Measurements from ENCODE around the gene DKK3. TPM values are rescaled to one million over a fixed set of nuclear protein-coding genes. Genes with fewer than 3 reads are reported as not detected.

Gene DKK3
- total and polyA plus RNA-seq, 5 donors from 2014 or later = 0.25 to 4.6 (median 1.8) TPM; not detected in 1

DNA sequence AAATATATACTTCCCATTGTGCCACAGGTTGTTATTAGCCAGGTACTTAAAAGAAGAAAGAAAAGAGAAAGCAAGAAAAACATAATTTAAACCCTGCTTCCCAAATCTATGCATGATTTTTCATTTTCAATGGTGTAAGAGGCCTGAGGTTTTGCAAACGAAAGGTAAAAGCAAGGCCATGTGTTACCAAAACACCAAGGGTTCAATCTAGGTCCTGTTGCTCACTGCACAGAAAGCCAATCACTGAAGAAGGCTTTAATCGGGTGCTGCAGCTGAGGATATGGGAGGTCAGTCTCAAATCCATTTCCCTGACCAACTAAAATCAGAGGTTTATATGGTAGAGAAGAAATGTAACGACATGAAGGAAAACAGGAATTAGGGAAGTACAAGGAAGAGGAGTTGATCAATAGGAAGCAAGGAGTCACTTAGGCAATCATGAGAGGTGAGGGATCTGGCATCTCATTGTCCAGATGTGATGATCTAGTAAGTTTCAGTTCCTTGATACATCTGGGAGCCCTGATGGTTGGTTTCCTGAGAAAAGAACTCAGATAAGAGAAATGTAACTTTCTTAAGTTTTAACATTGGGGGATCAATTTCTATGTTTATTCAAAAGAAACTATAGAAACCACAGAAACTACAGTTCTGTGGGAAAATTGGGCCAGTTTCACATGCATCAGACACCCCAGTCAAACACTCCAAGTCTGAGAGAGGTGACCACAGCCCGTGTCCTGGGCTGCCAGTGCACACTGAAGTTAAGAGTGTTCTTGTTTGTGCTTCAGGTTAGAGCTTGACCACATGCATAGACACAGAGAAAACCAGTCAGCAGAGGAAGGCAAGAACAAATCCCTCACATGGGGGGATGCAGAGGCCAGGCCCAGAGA lies 18.1 kb upstream of the DKK3 start:
- Mint-ChIP-seq H3K27me3 (peaks cover 39% of the 10 kb centered on the region), H3K4me3 (no peak overlapping the region), H3K36me3 (no peaks in the 10 kb centered on the region), H3K4me1 (no peaks in the 10 kb centered on the region), H3K9me3 (peaks cover 0 to 9% (median 3%) of the 10 kb centered on the region in 7 donors), H3K27ac (no peak overlapping the region)
- ATAC-seq (ENCODE audit: low read depth in 2 of 2) (no peak), DNase-seq (no peak)
- Histone ChIP-seq H3K4me1 (ENCODE audit: control insufficient read depth, insufficient read depth, low read length, poor library complexity, severe bottlenecking) (no peaks in the 10 kb centered on the region), H3K27ac (ENCODE audit: insufficient read depth, low read length, poor library complexity, severe bottlenecking) (no peak overlapping the region), H3K4me3 (ENCODE audit: low read depth, low read length) (no peak overlapping the region), H3K27me3 (ENCODE audit: control insufficient read depth, insufficient read depth, low read length) (peaks cover 13% of the 10 kb centered on the region), H3K9me3 (ENCODE audit: control insufficient read depth in 2 of 2, low read length in 2 of 2) (no peaks in the 10 kb centered on the region), H3K36me3 (ENCODE audit: control insufficient read depth, insufficient read depth, low read length) (no peaks in the 10 kb centered on the region)

DNA sequence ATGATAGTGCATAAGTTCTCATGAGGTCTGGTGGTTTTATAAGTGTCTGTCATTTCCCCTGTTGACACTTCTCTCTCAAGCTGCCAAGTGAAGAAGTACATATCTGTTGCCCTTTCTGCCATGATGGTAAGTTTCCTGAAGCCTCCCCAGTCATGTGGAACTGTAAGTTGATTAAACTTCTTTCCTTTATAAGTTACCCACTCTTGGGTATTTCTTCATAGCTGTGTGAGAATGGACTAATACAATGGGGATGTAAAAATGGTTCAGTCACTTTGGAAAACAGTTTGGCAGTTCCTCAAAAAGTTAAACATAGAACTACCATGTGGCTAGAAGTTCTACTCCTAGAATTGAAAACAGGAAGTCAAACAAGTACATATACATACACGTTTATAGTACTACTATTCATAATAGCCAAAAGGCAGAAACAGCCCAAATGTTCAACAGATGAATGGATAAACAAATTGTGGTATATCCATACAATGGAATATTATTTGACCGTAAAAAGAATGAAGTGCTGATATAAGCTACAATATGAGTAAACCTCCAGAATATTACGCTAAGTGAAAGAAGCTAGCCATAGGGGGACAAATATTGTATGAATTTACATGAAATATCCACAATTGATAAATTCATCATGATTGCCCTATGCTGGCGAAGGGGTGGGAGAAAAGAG lies 16.0 kb upstream of the DKK3 start:
- peaks cover 0 to 9% (median 3%) of the 10 kb centered on the region in 7 donors for H3K9me3 Mint-ChIP-seq

DNA sequence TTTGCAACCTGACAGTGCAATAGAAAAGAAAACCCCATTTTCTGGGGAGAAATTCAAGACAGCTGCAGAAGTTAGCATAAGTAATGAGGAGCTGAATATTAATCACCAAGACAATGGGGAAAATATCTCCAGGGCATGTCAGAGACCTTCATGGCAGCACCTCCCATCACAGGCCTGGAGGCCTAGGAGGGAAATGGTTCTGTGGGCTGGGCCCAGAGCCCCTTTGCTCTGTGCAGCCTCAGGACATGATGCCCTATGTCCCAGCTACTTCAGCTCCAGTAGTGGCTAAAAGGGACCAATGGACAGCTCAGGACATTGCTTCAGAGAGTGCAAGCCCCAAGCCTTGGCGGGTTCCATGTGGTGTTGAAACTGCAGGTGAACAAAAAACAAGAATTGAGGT lies 14.6 kb upstream of the DKK3 start:
- H3K4me1 ChIP-seq (ENCODE audit: control insufficient read depth, insufficient read depth, low read length, poor library complexity, severe bottlenecking) = no peaks in the 10 kb centered on the region
- H3K36me3 Mint-ChIP-seq = no peaks in the 10 kb centered on the region
- no peak overlapping the region for H3K4me3 ChIP-seq (ENCODE audit: low read depth, low read length)
- no peak for ATAC-seq (ENCODE audit: low read depth in 2 of 2)
- H3K9me3 Mint-ChIP-seq = peaks cover 0 to 9% (median 3%) of the 10 kb centered on the region in 7 donors
- H3K4me1 Mint-ChIP-seq = no peaks in the 10 kb centered on the region
- H3K9me3 ChIP-seq (ENCODE audit: control insufficient read depth in 2 of 2, low read length in 2 of 2) = no peaks in the 10 kb centered on the region
- no peak overlapping the region for H3K27ac Mint-ChIP-seq
- H3K27ac ChIP-seq (ENCODE audit: insufficient read depth, low read length, poor library complexity, severe bottlenecking) = no peak overlapping the region
- DNase-seq = no peak
- H3K36me3 ChIP-seq (ENCODE audit: control insufficient read depth, insufficient read depth, low read length) = no peaks in the 10 kb centered on the region
- H3K27me3 Mint-ChIP-seq = peaks cover 40% of the 10 kb centered on the region
- H3K27me3 ChIP-seq (ENCODE audit: control insufficient read depth, insufficient read depth, low read length) = peaks cover 15% of the 10 kb centered on the region
- no peak overlapping the region for H3K4me3 Mint-ChIP-seq

More for the DNA sequence above, 16.0 kb upstream of the DKK3 start:
- Histone ChIP-seq H3K9me3 (ENCODE audit: control insufficient read depth in 2 of 2, low read length in 2 of 2) (no peaks in the 10 kb centered on the region), H3K27ac (ENCODE audit: insufficient read depth, low read length, poor library complexity, severe bottlenecking) (no peak overlapping the region), H3K36me3 (ENCODE audit: control insufficient read depth, insufficient read depth, low read length) (no peaks in the 10 kb centered on the region), H3K4me3 (ENCODE audit: low read depth, low read length) (no peak overlapping the region), H3K4me1 (ENCODE audit: control insufficient read depth, insufficient read depth, low read length, poor library complexity, severe bottlenecking) (no peaks in the 10 kb centered on the region), H3K27me3 (ENCODE audit: control insufficient read depth, insufficient read depth, low read length) (peaks cover 13% of the 10 kb centered on the region)
- Mint-ChIP-seq H3K4me1 (no peaks in the 10 kb centered on the region), H3K36me3 (no peaks in the 10 kb centered on the region), H3K27ac (no peak overlapping the region), H3K4me3 (no peak overlapping the region), H3K27me3 (peaks cover 29% of the 10 kb centered on the region)
- DNase-seq = no peak
- ATAC-seq (ENCODE audit: low read depth in 2 of 2) = no peak

DNA sequence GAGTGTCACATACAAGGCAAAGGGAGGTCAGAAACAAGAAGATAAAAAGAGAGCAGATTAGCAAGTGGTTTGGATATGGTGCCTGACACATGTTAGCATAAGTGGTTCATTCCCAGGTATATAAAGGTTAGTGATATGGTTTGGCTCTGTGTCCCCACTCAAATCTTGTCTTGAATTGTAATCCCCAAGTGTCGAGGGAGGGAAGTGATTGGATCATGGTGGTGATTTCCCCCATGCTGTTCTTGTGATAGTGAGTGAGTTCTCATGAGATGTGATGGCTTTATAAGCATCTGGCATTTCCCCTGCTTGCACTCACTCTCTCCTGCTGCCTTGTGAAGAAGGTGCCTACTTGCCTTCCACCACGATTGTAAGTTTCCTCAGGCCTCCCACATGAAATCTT lies 12.1 kb upstream of the DKK3 start:
- no peaks in the 10 kb centered on the region for H3K36me3 ChIP-seq (ENCODE audit: control insufficient read depth, insufficient read depth, low read length)
- Mint-ChIP-seq H3K4me3 (no peak overlapping the region), H3K9me3 (peaks cover 0 to 9% (median 3%) of the 10 kb centered on the region in 7 donors), H3K27ac (no peak overlapping the region), H3K36me3 (no peaks in the 10 kb centered on the region), H3K27me3 (peaks cover 40% of the 10 kb centered on the region), H3K4me1 (no peaks in the 10 kb centered on the region)
- DNase-seq (no peak), ATAC-seq (ENCODE audit: low read depth in 2 of 2) (no peak)
- peaks cover 9% of the 10 kb centered on the region for H3K27me3 ChIP-seq (ENCODE audit: control insufficient read depth, insufficient read depth, low read length)
- no peak overlapping the region for H3K4me3 ChIP-seq (ENCODE audit: low read depth, low read length)
- no peak overlapping the region for H3K27ac ChIP-seq (ENCODE audit: insufficient read depth, low read length, poor library complexity, severe bottlenecking)
- H3K9me3 ChIP-seq (ENCODE audit: control insufficient read depth in 2 of 2, low read length in 2 of 2) = no peaks in the 10 kb centered on the region
- H3K4me1 ChIP-seq (ENCODE audit: control insufficient read depth, insufficient read depth, low read length, poor library complexity, severe bottlenecking) = no peaks in the 10 kb centered on the region

DNA sequence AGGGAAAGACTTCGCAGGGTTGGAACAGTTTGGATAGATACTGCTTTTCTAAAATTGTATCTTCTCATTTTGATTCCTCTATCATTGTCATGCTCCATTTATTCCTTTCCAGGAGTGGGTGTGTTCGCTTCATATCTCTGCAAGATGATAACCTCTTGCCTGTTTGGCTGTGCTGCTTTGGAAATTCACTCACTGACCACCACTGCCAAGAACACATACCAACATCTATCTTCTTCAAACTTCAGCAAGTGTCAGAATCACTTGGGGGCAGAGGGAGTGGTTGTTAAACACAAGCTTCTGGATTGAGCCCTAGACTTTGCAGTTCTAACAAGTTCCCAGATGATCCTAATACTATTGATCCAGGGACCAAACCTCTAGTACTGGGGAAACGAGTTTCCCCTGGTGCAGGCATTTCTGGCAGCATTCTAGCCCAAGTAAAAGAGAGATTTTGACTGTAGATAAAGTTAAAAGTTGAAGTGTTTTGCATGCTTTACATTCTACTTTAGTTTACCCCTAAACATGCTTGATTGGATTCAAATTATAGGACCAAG lies 11.5 kb upstream of the DKK3 start:
- no peaks in the 10 kb centered on the region for H3K9me3 ChIP-seq (ENCODE audit: control insufficient read depth in 2 of 2, low read length in 2 of 2)
- no peaks in the 10 kb centered on the region for H3K36me3 Mint-ChIP-seq
- H3K4me1 Mint-ChIP-seq = no peaks in the 10 kb centered on the region
- DNase-seq = no peak
- no peak overlapping the region for H3K4me3 ChIP-seq (ENCODE audit: low read depth, low read length)
- no peaks in the 10 kb centered on the region for H3K4me1 ChIP-seq (ENCODE audit: control insufficient read depth, insufficient read depth, low read length, poor library complexity, severe bottlenecking)
- H3K36me3 ChIP-seq (ENCODE audit: control insufficient read depth, insufficient read depth, low read length) = no peaks in the 10 kb centered on the region
- H3K27ac Mint-ChIP-seq = no peak overlapping the region
- ATAC-seq (ENCODE audit: low read depth in 2 of 2) = no peak
- H3K9me3 Mint-ChIP-seq = peaks cover 0 to 9% (median 3%) of the 10 kb centered on the region in 7 donors
- H3K27me3 Mint-ChIP-seq = peaks cover 38% of the 10 kb centered on the region
- peaks cover 9% of the 10 kb centered on the region for H3K27me3 ChIP-seq (ENCODE audit: control insufficient read depth, insufficient read depth, low read length)
- no peak overlapping the region for H3K27ac ChIP-seq (ENCODE audit: insufficient read depth, low read length, poor library complexity, severe bottlenecking)
- no peak overlapping the region for H3K4me3 Mint-ChIP-seq

DNA sequence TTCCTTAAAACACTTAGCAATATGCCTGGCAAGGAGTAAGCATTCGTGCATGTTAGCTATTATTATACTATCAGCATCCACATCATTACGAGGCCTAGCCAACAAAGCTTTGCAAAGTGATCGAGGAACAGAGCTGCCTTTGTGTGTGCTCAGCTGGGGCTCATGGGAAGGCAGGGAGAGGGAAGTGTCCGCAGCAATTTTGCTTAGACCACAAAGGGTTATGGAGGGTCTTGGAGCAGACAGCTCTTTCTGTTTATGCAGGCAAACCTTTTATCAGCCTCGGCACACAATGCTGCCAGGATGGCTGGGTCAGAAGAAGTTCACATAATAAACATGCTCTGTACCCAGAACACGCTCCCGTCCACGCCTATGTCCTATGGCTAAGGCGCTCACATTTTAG lies 10.9 kb upstream of the DKK3 start:
- no peak overlapping the region for H3K4me3 Mint-ChIP-seq
- peaks cover 42% of the 10 kb centered on the region for H3K27me3 Mint-ChIP-seq
- H3K36me3 Mint-ChIP-seq = no peaks in the 10 kb centered on the region
- Histone ChIP-seq H3K4me3 (ENCODE audit: low read depth, low read length) (no peak overlapping the region), H3K4me1 (ENCODE audit: control insufficient read depth, insufficient read depth, low read length, poor library complexity, severe bottlenecking) (no peaks in the 10 kb centered on the region), H3K27ac (ENCODE audit: insufficient read depth, low read length, poor library complexity, severe bottlenecking) (no peak overlapping the region), H3K27me3 (ENCODE audit: control insufficient read depth, insufficient read depth, low read length) (peaks cover 9% of the 10 kb centered on the region), H3K9me3 (ENCODE audit: control insufficient read depth in 2 of 2, low read length in 2 of 2) (no peaks in the 10 kb centered on the region), H3K36me3 (ENCODE audit: control insufficient read depth, insufficient read depth, low read length) (no peaks in the 10 kb centered on the region)
- ATAC-seq (ENCODE audit: low read depth in 2 of 2) (no peak), DNase-seq (no peak)
- H3K9me3 Mint-ChIP-seq = peaks cover 0 to 6% (median 1%) of the 10 kb centered on the region in 7 donors
- no peak overlapping the region for H3K27ac Mint-ChIP-seq
- no peaks in the 10 kb centered on the region for H3K4me1 Mint-ChIP-seq

DNA sequence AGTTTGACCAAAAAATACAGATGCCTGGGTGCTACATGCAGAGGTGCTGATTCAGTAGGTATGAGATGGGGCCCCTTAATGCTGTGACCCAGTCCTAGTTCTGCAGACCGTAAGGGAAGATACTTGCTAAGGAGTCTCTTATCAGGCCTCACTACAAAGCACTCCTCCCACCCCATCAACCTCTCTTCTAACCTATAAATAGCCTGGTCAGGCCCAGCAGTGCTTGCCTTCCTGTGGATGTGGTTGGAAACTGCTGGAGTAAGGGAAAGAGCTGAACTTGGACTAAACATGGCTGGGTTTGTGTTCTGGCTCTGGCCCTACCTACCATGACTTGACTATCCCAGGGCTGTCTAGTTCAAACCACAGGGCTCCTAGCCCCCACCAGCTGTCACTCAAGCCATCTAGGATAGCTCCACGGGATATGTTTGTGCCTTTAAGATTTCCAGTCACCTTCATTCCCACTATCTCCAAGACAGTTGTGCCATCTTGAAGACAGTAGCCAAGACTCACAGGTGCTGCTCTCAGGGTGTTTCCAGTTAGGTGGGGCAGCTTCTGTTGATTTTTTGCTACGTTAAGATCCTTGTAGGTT lies 9.5 kb upstream of the DKK3 start:
- Mint-ChIP-seq H3K27me3 (peaks cover 50% of the 10 kb centered on the region), H3K4me3 (no peak overlapping the region)
- no peak for DNase-seq

More for the DNA sequence above, 9.5 kb upstream of the DKK3 start:
- Mint-ChIP-seq H3K4me1 (no peaks in the 10 kb centered on the region), H3K27ac (no peak overlapping the region), H3K36me3 (no peaks in the 10 kb centered on the region), H3K9me3 (peaks cover 0 to 4% (median 0%) of the 10 kb centered on the region in 7 donors)
- H3K4me3 ChIP-seq (ENCODE audit: low read depth, low read length) = no peak overlapping the region
- H3K36me3 ChIP-seq (ENCODE audit: control insufficient read depth, insufficient read depth, low read length) = no peaks in the 10 kb centered on the region
- H3K27me3 ChIP-seq (ENCODE audit: control insufficient read depth, insufficient read depth, low read length) = peaks cover 10% of the 10 kb centered on the region
- no peaks in the 10 kb centered on the region for H3K9me3 ChIP-seq (ENCODE audit: control insufficient read depth in 2 of 2, low read length in 2 of 2)
- no peaks in the 10 kb centered on the region for H3K4me1 ChIP-seq (ENCODE audit: control insufficient read depth, insufficient read depth, low read length, poor library complexity, severe bottlenecking)
- no peak overlapping the region for H3K27ac ChIP-seq (ENCODE audit: insufficient read depth, low read length, poor library complexity, severe bottlenecking)
- ATAC-seq (ENCODE audit: low read depth in 2 of 2) = no peak
